Stimulated activated CD8-positive, alpha-beta memory T cell treated with anti-CD3 and anti-CD28 coated beads, Interleukin-12 subunit alpha, Interleukin-12 subunit beta, amount 100 ng/mL, for 24 hours (primary cell): Measurements from ENCODE around the gene GATAD1.
A peak's percentile ranks its signal among the peaks of the same experiment; 100 is the strongest.
"Not testable (repeated sequence)": the region's sequence is repeated elsewhere in the genome, so short reads cannot be mapped to it uniquely, and the experiment has no call there.

Source experiments
- DNase-seq: peaks from one replicate; pipeline ENCODE4 v3.0.0-alpha.2; 2020; ENCODE audit errors: extremely low read depth

GATAD1 gene, protein sequence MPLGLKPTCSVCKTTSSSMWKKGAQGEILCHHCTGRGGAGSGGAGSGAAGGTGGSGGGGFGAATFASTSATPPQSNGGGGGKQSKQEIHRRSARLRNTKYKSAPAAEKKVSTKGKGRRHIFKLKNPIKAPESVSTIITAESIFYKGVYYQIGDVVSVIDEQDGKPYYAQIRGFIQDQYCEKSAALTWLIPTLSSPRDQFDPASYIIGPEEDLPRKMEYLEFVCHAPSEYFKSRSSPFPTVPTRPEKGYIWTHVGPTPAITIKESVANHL

DNA sequence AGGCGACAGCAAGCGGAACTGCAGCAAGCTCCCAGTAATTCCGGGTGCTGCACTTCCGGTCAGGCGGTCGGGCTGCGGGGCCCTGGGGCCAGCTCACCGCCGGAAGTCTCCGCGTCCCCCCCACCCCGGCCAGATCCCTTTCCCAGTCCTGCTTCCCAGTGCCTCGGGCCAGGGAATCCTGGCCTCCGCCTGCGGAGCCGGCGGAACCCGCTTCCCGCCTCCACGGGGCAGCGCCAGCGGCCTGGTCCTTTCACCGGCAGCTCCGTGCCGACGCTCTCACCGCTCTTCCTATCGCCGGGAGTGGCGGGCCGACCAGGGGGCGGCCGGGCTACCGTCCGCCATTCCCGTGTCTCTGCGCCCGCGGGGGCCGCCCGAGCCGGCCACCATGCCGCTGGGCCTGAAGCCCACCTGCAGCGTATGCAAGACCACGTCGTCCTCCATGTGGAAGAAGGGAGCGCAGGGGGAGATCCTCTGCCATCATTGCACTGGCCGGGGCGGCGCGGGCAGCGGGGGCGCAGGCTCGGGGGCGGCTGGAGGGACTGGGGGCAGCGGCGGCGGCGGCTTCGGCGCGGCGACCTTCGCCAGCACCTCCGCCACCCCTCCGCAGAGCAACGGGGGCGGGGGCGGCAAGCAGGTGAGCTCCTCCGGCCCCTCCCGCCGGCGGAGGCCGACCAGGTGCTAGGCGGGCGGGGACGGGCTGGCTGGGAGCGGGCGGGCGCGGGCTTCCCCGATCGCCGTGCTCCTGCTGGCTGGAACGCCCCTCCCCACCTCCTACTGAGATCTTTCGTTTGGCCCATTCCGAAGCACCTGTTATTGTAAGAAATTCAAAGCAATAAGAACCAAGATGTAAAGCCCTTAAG, at the start of gene GATAD1:
Gene GATAD1 (plus strand): TSS at position 138 of the 860 bp plus-strand sequence. CDS start 248 bp downstream, at position 386.
- peak; percentile 61 for DNase-seq

DNA sequence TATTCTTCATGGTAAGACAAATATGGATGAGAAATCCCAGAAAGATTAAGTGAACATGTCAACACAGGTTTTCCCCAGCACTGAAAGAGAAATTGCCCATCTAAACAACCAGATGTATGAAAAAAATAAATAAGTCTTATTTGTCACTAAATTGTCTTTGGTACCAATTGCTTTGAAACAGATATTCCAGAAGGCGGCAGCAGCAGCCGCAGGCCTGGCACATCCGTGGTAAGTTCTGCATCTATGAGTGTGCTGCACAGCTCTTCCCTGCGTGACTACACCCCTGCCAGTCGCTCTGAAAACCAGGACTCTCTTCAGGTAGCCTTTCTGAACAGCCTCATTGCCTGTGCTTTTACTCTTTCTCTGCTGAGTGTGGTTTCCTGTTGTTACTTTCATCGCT, 49.7 kb upstream of the GATAD1 start:
- no peak for DNase-seq

DNA sequence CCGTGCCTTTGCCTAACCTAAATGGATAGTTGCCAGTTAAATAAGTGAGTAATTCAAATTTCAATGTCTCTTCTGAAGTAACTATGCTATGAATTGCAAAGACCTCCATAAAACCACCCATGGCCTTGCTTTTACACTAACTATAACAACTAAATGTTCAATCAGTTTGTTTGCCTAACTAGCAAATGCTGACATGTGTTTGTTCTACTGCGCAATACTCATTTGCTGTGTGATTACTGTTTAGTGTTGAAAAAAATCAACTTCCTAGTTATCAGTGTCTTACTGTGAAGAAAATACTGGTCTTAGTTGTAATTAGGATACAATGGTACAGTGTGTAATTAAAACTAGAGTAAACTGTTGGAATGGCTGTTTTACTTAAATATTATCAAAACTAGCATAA, 47.3 kb upstream of the GATAD1 start:
- no peak for DNase-seq

DNA sequence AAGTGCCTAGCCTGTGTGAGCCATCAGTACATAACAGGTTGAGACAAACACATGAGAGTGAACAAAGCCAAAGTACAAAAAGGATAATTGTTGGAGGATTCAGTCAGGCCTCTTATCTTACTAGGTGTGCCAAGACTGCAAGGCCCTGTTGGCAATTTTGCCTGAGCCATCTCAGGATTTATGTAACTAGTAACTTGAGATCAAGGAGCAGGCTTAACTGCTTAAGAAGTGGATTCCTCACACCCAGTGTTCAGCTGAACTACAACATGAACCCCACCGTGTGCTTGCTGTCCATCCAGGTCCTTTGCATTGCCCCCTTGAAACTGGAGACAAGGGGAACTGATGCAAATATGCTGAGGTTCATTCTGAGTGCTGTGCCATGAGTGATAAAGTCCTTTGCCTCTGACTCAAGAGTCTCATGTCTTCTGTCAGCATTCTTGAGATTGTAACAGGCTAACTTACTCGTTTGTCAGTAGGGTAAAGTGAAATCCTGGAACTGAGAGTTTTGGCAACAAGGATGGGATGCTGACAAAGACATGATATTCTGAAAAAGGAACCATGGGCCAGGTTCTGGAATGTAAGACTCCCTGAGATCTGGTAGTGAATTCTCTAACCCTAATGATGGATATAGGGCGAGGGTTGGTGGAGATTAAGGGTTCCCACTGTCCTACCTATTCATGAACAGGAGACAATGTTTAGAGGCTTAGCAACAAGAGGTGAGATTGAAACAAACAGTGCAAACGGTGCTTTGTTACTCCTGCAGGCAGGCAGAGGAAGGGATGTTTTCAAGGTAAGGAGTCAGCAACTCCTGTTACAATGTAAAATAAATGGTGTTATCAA, 44.1 kb upstream of the GATAD1 start:
- DNase-seq: no peak

DNA sequence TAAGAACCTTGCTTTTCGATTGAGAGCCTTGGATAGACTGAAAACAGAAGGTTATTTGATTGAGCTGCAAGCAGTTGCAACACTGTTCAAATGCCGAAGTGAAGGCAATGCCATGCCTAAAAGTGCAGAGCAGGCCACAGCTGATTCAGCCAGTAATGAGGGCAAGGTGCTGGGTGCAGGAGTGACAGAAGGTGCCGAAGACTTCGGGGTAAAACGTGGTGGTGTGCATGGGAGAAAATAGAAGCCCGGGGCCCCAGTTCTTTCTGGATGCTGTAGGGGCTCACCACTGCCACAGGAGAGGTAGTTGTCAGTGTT, 43.6 kb upstream of the GATAD1 start:
- DNase-seq: no peak

DNA sequence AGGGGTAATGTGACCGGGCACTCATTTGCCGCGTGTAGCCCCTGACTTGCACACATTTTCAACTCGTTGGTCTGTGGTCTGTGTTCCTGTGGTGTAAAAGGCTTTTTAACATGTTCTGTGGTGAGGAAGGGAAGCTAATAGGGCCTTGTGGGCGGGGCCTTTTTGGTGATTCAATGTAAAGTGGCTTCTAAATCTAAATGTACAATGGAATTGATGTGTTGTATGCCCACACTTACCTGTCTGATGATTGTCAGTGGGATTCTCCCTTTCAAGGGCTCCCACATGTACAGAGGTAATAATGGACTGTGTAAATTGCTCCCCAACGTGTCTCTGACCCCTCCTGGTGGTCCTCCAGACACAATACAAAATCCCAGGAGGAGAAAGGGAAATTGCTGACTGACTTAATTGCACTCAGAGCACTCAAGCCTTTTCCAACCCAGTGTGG, 43.1 kb upstream of the GATAD1 start:
- peak; percentile 5 for DNase-seq

DNA sequence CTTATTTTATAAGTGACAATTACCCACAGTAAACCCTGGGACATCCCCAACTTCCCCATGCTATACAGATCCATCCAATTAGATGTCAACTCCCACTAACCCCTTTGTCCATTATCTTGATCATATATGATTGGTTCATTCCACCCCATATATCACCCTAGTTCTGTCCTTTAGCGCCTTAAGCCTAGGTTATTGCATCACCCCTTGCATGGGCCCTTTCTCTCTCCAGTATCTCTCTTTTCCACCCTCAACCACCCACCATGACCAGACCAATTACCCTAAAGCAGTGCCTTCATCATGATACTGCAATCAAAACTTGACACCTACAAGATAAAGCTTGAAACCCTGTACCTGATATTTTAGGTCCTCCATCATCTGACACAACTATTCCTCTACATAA, 37.9 kb upstream of the GATAD1 start:
- no peak for DNase-seq

DNA sequence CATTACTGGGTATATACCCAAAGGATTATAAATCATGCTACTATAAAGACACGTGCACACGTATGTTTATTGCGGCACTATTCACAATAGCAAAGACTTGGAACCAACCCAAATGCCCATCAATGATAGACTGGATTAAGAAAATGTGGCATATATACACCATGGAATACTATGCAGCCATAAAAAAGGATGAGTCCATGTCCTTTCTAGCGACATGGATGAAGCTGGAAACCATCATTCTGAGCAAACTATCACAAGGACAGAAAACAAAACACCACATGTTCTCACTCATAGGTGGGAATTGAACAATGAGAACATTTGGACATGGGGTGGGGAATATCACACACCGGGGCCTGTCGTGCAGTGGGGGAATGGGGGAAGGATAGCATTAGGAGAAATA, 37.1 kb upstream of the GATAD1 start:
- not testable (repeated sequence) for DNase-seq

DNA sequence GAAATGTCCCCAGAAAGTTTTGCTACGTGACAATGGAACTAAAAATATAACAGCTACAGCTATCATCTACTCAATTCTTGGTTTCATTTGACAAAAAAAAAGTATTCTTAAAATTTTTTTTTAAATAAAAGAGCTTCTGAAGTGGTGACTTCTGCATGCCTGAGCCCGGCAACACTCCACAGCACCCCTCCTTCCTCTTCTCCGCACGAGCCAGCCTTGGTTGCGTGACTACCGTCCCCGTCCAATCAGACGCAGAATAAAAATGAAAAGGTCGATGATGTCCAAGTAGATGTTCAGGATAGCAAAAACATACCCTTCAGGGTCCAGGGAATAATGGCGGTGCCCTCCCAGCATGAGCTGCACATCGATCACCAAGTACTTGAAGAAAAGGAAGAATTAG, 34.5 kb upstream of the GATAD1 start:
- DNase-seq: no peak

DNA sequence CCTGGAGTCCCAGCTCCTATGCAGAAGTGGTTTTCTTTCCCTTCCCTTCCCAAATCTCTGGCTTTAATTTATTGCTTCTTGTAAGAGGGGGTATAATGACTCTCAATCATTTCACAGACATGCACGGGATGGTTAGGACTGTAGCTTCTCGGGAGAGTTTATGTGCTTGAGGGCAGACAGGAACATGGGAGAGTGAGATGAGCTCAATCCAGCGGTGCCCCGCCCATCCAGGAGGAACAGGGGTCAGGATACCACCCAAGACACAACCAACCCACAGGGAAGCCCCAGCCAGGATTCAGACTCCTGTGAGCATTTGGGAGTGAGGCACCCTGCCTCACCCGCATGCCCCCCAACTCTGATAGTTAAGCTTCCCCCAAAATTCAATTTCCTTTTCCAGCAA, 33.7 kb upstream of the GATAD1 start:
- DNase-seq: no peak

DNA sequence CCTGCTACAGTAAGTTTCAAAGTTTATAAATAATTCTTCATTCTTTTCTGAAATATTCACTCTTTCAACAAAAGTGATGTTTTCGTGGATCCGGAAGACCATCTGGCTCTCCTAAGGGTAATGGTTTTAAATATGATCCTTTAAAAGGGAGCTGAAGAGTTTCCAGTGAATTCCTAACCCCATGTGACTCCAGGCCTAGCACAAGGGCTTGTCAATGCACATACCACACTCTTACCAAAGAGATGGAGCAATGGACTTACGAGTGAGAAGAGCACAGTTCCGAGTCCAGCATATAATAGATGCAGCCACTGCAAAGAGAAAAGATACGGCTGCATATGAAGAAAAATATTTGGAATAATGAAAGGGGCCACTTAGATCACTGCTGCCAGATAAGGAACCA, 32.1 kb upstream of the GATAD1 start:
- DNase-seq: no peak

DNA sequence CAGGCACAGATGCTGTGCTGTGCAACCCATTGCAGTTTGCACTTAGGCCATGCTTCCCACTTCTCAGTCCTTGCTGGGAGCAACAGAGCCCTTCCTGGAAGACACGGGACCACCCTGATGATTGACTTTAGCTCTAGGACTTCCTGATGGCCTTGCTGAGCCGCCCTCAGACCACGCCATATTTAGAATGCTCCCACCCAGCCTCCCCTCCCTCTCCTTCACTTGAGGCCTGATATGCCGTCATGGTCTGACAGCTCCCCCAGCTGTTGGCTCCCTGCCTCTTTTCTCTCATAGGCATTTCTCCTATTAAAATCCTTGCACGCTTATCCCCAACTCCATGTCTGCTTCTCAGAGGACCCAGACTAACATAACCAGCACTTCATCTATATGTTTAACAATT, 29.4 kb upstream of the GATAD1 start:
- no peak for DNase-seq

DNA sequence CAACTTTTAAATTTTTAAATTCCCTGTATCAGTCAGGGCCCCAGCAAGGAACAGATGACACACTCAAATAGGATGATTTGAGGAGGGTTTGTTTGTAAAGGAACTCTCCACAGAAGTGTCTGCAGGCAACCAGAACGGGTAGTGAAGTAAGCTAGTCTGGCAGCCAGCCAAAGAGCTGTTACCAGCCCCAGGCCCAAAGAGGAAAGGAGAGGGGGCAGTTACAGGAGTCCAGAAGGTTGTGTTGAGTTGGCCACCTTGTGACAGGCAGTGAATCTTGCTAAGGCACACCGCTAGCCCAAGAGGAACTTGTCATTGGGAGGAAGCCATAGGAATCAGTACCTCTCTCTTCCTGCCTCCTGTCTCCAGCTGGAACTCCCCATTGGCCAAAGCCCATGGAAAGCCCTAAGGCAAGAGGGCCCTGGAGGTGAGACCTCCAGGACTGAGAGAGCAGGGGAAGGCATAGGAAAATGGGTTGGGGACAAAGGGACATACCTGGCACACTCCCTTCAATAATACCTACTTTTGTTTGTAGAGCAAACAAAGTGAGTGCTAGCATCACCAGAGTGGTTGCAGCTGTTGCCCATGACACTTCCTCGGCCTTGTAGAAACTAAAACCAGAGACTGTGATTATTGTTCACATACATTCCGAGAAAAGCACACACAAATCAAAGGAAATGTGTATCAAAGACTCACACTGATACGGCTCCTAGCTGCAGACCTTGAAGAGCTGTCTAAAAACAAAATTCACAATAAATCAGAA, 25.4 kb upstream of the GATAD1 start:
- DNase-seq: no peak

DNA sequence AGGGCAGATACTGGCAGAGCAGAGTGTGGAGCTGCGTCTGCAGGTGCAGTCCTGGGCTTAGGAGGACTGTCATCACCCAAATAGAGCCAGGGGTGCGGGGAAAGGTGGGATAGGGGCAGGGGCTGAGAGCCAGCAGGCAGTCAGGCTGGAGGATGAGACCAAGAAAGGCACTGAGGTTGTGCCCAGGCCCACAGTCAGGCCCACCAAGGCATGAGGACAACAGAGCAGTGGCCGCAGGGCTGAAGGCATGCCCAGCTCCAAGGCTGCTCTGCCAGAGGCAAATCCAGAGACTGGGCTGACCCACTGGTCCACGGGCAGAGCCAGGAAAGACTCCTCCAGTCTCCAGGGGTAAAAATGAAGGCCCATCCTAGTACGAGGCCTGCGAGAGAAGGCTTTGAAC, 24.4 kb upstream of the GATAD1 start:
- DNase-seq: no peak

DNA sequence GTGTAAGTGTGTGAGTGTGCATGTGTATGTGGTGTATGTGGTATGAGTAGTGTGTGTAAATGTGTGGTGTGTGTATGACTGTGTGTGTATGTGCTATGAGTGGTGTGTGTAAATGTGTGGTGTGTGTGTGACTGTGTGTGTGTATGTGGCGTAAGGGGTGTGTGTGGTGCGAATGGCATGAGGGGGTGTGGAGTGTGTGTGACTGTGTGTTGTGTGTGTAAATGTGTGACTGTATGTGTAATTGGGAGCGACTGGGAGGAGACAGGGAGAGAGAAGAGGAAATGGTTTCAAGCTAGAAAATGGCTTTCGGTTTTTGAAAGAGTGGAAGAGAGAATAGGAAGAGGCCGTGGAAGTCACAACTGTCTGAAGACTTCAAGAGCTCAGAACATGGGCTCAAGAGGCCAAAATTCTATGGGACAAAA, 23.6 kb upstream of the GATAD1 start:
- no peak for DNase-seq

DNA sequence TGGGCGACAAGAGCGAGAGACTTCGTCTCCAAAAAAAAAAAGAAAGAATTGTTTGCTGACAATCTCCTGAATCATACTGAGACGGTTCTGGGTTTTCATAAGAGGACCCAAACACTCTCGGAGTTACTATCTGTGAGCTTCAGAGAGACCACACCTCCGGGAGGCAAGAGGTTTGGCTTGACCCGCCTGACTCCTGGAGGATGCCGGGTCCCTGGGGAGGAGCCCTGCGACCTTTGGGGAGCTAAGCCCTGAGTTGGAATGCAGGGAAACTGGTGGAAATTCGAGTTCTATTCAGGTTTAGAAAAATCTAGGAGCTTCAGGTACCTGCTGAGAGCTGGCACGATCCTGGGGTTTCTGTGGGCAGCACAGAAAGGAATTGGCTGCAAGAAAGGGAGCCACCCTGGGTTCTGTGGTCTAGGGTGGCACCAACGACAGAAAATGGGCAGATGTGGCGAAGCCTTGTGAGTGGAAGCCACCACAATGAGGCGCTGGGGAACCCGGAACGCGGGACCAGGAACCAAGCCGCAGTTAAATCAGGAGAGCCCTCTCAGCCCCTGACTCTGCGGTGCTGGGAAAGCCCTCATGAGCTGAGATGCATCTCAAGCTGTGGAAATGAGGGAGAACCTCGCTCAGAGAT, 21.9 kb upstream of the GATAD1 start:
- DNase-seq: no peak

DNA sequence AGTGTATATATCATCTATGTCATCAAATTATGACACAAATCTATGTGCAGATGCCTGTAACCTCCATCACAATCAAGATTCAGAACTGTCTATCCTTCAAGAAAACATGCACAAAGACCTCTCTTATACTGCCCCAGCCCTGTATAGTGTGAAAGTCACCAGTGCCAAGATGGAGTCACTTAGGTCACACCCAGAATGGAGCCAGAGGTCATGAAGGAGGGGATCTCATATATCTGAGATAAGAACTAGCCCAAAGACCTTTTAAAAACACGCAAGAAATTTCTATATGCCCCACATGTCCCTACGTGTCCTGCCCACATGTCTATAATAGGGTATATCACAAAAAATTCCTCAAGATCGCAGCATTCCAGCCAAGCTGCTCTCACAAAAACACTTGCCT, 20.1 kb upstream of the GATAD1 start:
- DNase-seq: no peak

DNA sequence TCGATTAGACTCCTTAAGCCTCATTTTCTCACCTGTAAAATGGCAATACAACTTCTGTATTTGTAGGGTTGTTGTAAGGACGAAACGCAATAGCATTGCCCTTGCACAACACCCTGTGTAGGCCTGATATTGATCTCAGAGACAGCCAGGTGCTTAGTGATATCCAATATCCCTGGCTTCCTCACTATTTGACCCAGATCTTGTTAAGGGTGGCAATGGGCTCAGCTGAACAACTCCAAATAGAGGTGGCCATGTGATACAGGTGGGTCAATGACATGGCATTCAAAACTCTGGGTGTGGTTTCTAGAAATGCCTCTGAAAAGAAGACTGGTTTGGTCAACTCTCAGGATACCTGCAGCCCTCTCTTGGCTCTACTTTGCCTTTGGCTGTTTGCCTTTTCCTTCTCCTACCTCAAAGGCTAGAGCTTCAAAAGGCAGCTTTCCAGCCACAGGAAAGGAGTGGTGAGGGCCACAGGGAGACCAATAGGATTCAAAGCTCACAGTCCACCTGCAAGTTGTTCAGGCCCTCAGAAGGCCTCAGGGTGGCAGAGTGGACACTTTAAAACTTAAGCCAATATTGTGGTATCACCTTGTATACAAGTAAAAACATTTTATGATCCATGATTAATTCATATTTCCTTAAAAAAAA, 14.9 kb upstream of the GATAD1 start:
- DNase-seq: no peak

DNA sequence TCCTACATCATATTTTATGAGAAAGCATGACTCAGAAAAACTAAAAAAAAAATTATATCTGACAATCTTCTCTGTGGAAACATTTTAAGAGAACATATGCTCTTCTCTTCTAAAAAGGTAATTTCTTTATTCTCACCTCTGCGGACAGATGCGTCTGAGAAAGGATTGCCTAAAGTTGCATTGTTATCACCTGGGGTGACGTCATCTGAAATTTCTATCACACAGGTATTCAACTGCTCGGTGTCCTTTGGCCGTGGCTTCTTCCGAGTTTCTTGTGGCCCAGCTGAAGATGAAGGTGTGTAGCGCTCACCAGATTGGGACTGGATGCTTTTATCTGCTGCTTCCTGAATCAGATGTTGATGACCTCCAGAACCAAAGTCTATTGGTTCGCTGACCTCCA, 14.3 kb upstream of the GATAD1 start:
- no peak for DNase-seq

DNA sequence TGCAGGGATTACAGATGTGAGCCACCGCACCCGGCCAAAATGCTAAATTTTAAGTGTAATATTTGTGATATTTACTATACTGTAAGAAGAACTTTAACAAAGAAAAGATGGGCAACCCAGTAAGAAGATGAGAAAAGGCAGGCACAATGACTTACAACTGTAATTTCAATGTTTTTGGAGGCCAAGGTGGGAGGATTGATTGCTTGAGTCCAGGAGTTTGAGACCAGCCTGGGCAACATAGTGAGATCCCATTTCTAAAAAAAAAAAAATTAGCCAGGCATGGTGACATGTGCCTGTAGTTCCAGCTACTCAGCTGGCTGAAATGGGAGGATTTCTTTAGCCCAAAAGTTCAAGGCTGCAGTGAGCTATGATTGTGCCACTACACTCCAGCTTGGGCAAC, 11.7 kb upstream of the GATAD1 start:
- no peak for DNase-seq
